HG02610 (cell line): ENCODE measurements around the gene TBX5.

Experiments used
- ATAC-seq: cut with Tn5 transposase; IDR thresholded peaks from one replicate; pipeline ENCODE4 v1.9.1; 2021; ENCODE audit warnings: mild to moderate bottlenecking, moderate library complexity; ENCODE audit not compliant: unreplicated experiment

TBX5 gene

DNA sequence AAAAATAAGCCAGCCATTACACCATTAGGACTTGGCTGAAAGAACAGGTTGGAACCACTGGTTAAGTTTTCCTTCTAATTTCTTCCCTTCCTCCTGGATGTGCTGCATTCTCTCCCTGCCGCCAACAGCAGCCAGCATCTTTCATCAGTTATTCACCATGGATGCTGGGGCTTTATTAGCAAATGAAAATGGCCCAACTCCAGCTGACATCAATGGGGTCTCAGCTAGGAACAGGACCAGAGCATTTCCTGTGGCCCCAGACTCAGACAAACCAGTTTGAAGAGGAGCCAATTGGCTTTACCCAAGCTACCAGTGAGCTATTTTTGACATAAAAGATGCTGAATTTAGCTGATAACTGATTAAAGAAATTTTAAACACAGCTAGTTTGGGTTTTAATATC, 26.0 kb upstream of the TBX5 start:
- ATAC-seq, result no peak

DNA sequence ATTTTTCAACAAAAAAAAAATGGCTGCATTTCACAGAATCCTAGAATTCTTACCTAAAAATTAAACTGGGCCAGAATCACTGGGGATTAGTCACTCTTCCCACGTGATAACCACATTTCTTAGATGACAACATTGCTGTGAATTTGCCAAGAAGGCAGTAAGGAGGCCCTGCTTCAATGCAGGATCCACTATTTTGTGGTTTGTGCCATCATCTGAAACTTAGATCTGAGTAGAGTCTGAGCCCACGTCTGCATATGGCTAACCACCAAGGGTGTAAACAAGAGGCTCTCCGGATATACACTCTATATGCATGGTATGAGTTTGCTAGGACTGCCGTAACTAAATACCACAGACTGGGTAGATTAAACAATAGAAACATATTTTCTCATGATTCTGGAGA, 24.4 kb upstream of the TBX5 start:
- no peak for ATAC-seq

DNA sequence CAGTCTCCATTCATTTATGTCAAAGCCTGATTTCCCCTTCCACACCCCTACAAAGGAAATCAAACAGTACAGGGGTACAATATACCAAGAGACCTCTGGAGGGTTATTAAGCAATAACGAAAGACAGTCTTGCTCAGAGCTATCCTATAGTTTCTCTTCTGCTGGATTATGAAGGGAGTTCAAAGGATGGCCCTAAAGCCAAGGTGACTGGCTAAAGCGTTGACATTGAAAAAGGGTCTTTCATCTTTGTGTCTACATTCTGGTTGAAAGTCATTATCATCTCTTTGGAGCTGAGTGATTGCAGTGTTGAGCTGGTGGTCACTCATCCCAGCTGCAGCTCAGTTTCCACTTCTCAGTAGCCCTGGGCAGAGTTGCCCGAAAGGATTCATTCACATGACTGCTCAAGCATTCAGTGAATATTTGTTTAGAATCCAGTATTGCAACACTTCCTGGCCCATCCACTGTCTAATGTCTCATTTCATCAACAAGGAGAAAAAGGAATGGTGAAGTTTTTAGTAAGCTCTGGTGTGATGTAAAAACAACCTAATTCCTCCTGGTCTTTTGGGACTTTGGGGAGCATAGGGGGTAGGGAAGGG, 19.2 kb upstream of the TBX5 start:
- no peak for ATAC-seq

DNA sequence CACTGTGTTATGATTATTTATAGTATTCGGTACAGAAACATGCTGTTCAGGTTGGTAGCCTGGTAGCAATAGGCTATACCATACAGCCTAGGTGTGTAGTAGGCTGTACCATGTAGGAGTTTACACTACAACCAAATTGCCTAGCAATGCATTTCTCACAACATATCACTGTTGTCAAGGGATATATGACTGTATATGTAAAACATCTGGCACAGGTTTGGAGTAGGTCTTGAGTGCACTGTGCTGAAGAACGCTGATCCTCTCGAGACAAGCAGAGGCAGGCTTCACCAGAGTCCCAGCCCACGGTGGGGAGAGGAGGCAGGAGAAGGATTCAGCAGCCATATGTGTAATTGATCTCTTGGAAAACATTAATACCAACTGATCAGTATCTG, 15.0 kb upstream of the TBX5 start:
- ATAC-seq, result no peak

DNA sequence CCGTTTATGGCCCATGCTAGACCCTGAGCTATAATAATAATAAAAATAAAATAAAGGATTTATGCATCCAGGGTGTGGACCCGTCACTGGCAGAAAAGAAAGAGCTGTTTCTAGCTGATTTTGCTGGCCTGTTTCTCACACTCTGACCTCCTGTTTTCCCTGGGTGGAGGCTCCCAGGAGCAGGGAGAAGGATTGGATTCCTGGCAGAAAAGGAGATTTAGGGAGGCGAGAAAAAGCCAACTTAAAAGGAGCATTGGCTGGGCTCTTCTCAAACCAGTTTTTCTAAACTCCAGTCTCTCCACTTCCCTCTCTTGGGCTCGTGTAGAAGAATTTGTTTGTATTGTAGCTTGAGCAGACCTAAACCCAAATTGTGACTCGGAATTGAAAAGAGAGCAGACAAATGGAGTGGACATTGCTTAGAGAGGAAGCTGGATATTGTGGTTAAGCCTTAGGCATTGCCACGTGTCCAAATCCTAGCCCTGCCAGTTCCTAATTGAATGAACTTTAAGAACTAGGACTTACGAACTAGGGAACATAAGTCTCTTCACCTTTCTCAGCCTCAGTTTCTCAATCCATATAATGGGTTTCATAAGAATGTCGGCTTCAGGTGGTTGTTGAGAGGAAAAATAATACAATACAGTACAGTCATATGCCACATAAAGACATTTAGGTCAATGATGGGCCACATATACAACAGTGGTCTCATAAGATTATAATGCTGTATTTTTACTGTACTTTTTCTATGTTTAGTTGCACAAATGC, 14.4 kb upstream of the TBX5 start:
- no peak for ATAC-seq

DNA sequence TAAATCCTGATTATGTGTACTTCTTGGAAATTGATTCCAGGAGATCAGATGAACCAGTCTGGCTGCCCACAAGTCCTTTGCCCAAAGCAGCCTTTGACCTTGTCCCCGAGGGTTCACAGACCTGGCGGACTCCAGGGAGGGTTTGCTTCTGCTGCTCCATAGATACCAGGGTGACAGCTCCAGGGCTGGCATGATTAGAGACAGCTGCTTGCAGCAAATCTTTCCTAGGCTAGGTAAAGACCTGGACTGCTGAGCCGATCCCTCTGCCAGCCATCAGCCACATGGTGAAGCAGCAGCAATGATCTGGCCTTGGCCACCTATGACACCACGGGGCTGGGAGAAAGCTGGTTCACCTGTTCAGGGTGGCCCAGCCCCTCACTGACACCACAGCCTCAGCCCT, 10.1 kb upstream of the TBX5 start:
- no peak for ATAC-seq

DNA sequence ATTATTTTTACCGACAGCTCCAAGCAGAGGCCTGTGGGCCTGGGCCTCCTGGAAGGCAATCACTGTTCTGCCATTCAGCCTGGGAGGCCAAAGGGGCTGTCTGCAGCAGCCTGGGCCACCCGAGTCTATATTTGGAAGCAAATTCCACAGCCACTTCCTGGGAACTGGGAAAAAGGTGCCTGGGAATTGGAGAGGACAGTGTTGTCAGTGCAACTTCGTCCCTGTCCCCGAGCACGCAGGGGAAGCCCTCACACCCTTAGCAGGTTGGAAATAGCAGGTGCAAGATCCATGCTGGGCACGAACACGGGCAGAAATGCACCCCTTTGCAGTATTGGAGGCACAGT, 9.6 kb upstream of the TBX5 start:
- ATAC-seq, result no peak

DNA sequence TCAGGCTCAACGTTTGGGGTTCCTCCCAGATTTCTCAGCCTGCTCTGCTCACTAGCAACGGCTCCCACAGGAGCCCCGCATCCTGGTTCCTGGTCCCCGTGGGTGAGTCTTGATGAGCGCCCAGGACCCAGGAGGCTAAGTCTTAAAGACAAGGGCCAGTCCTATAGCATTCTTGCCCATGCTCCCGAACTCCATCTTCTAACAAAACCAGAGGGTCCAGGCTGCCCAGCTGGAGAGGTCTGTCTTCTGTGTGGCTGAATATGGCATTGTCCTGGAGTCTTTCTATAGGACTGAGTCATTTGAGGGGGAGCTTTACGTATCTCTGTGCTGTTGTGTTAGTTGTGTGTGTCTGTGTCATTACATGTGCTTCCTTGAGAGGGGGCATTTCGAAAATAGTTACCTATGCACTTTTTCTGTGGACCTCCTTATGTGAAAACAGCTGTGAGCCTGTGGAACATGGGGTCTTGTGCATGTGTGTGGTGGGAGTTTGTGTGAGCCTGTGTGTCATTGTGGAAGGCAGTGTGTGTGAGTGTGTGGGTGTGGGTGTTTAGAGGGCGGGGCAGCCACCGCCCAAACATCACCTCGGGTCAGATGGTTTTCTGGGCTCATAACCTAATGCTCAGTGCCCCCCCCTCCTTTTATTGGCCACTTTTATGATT, 9.1 kb upstream of the TBX5 start:
- no peak for ATAC-seq

DNA sequence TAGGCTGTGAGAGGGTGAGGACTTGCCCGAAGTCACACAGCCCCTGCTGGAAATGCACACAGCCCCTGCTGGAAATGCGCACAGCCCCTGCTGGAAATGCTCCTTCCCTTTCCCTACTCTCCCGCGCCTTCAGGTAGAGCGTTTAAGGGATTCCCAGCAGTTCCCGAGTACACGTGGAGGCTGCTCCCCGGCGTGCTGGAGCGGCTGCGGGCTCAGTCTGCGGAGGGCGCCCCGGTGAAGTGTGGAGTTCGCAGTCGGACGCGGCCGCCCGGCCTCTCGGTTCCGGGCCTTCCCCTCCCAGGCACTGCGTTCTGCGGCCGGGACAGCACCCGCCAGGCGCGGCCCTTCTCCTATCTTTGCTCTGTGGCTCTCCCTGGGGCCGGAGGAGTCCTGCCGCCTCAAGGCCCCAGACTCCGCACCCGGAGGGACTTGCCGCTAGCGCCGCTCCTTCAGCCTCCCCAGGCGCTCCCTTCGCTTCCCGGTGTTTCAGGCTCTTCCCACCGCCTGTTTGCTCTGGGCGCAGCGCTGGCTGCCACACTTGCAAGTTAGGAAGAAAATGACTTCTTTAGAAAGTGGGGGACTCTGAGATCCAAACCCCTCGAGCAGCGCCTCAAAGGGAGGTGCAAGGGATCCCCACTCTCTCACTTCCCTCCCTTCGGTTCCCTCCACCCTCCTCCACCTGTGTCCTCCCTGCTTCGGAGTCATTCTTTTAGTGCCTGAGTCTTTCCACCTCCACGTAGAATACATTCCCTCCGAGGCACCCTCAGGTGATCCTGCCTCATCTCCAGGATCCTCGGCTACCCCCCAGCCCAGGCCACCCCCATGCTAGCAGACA, 8.3 kb upstream of the TBX5 start:
- no peak for ATAC-seq

DNA sequence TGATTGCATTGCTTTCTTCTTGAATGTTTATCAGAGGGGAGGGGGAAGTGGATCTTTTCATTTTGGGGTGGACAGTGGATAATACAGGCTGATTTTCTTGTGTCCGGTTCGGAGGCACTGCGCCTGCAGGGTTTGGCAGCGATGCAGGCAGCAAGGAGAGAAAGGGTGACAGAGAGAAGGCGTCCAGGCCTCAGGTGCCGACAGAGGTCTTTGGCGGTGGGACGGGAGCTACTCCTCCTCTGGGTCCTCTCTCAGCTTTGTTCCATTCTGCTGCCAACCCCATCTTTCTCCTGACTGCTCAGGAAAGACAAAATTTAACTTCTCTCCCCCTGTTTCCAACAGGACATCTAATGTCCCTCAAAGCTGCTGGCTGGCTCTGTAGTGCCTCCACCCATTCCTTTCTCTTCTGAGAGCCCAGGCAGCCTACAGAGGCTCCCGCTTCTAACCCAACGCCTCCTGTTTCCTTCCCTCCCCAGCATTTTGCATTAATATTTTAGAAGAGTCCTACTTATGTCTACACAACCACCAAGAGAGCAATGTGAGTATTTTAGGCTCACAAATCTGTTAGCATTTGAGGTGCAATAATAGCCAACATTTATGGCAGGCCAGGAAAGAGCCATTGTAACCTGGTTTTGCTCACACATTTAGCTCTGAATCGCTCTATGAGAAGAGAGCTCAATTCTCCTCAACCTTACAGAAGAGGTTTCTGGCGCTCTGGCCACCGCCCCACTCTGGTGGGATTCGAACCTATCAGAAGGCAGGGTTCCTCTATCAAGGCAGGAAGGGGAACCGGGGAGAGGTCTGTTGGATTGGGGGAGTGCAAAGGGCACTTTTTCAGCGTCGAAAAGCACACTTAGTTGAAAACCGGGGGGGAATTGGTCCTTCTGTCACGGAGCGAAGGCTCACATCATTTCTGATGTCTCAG, 7.1 kb upstream of the TBX5 start:
- no peak for ATAC-seq

DNA sequence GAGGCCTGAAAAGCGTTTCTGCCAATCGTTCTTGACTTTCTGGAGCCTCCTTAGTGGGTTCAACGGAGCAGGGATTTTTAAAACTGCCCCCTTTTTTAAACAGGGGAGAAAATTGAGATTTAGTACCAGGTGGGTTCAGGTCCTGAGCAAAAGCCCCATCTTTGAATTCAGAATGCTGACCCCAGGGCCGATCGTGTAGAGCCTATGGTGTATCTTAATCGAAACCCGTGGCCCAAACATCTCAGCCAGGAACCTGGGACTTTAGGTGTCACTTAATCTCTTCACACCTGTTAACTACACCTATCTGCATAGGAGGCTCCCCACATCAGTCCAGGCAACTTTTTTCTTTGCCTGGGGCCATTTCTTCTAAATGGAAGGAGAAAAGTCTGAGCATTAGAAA, 6.4 kb upstream of the TBX5 start:
- ATAC-seq, result no peak

DNA sequence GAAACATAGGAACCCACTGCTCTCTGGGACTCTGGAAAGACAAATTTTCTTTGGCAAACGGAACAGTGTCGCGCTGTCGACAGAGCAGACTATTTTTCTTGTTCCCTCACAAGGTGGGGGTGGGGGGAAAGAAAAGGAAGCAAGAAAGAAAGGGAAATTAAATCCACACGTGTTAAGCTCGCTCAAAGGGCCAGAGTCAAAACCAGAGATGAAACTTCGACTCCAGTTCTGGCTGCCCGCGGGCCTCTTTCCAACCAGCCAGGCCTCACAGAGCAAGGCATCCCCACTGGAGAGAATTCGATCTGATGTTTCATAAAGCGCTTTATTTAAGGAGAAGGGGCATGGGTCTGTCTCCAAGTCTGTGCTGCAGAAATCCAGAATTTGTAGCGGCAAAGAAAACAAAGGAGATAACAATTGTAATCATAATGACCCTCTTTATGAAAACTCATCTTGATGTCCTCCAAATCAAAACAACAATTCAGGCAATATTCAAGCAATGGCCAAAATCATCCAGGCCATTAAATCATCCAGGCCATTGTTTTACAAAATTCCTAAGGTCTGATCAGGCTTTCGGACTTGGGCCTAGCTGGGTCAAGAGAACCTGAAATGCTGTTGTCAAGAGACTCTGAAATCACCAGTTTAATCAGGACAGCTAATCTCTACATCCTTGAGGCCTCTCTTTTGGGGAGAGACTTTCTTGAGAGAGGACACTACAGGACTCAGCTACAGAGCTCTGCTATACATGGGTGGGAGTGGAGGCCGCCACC, 5.3 kb upstream of the TBX5 start:
- ATAC-seq, result no peak

DNA sequence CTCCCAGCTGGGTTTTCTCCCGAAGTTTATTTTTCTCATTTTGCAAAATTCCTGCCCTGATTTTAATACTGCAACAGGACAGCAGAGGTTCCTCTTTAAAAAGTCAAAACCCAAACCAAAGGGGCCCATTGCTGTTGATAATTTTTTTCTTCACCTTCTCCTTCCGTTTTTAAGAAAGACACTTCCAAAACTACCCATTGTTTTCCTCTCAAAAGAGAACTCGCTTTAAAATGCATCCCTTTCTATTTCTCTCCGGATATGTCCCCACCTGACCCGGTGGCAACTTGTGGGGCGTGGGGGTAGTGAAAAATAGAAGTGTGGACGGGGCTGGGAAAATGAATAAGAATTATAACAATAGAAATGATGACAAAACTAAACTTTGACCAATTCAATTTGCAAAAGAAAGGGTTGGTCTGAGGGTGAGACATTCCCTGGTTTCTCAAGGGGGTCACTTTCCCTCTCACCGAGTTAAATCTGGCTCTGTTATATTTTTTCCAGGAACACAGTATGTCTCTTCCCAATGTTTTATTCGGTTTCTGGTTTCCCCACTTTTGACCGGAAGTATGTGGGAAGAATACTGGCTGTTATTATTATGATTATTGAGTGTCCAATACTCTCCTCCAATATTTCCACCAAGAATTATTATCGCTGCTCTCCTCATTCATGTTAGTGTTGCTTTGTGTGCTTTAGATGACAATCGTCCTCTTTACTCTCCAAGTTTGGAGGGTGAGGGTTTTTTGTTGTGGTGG, 4.1 kb upstream of the TBX5 start:
- ATAC-seq, result no peak

DNA sequence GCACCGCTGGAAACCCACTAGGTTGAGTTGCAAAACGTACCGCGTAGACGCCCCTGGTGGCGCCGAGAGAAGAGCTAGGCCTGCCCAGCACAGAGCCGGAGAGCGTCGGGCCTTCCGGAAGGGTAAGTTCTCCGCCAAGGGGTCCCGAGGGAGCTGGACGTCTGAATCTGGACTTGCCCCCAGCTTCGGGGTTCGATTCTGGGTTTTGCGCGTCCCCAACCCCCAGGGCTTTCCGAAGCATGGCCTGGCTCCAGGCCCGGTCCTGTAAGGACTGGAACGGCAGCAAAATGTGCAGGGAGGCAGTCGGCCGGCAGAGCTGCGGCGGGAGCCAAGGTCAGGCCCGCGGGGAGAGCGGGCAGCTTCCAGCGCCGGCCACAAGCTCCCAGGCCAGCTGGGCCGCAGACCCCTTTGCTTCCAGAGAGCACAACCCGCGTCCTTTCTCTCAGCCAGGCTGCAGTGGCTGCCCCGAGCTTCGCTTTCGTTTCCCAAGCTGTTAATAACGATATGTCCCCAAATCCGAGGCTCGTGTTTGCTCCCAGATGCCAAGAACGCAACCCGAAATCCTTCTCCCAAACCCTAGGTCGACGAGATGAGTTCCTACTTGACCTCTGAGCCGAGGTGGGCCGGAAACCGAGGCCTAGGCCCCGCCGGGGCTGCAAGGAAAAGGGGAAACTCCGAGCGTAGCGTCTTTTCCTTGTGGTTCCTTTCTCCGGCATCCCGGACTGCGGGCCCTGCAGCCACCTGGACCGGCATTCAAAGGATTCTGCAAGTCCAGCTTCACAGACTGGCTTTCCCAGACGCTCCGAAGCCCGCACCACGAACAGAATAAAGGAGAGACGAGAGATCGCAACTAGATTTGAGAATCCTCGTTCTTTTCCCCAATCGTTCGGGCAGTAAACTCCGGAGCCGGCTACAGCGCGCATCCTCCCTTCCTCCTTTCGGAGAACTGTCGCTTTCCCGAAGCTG, 3.2 kb upstream of the TBX5 start:
- no peak for ATAC-seq

DNA sequence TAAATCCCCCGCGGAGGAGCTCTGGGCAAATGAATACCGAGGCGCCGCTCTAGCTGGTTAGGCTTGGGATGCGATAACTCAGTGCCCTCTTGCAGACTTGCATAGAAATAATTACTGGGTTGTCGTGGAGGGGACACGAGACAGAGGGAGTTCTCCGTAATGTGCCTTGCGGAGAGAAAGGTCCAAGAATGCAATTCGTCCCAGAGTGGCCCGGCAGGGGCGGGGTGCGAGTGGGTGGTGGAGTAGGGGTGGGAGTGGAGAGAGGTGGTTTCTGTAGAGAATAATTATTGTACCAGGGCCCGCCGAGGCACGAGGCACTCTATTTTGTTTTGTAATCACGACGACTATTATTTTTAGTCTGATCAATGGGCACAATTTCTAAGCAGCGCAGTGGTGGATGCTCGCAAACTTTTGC, 2.5 kb upstream of the TBX5 start:
- ATAC-seq, result no peak

DNA sequence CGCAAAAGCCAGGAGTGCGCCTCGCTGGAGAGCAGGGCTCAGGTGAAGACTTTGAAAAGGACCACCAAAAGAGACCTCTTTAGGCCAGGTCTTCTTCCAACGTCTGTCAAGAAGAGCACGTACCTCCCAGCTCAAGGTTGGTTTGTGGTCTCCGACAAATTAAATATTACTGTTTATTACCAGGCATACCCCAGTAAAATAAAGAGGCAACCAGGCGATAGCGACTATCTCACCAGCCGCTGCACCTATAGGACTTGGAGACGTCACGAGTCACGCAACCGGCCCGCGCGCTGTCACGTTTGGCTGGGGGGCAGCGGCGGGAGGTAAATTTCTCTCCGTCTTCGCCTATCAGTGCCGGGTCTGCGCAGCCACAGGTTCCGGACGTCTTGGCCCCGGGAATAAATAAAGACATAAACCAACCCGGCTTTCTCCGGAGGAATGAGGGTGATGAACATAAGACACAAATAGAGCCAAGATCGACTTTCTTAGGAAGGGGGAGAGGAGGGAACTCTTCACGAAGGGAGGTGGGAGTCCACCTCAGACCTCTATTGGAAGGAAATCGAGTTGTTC, 2.0 kb upstream of the TBX5 start:
- ATAC-seq, result no peak

DNA sequence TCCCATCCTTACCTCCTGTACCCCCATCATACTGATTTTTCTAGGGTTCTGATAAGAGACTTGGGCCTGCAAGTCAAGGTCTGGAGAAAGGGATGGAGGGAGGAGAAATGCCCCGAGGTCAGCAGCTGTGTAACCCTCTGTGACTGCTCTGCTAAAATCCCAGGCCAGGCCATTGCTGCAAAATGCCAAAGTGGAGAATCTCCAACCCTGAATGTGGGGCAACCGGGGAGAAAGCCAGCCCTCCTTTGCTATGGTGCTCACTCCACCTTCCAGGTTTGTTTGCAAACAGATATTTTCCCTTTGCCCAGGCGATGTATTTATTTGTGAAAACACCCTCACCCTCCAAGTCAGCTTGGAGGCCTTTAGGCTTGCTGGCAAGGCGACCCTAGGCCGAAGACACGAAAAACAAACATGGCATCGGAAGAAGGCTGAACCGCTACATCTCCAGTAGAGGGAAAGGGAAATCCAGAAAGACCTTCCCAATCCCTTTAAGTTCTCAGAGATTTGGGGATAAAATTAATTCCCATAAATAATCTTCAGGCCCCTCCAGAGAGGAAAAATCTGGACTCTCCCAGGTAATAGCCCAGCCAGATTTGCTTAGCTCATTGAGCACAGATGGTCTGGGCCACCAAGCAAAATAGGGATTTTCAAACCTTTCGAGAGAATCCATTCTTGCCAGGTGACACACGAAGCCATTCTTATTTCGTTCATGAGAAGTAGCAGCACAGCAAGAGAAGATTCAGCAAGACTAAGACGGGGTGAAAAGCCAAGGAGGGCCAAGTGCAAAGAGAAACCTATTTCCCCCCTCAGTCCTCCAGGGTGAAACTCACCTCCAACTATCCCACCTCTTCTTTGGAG, 1.3 kb upstream of the TBX5 start:
- no peak for ATAC-seq
